Skeletal muscle cell (primary cell): ENCODE measurements around the gene UBN1.
A peak's percentile ranks its signal among the peaks of the same experiment; 100 is the strongest.
"Not testable (repeated sequence)": the region's sequence is repeated elsewhere in the genome, so short reads cannot be mapped to it uniquely, and the experiment has no call there.

Experiments used
- DNase-seq: peaks from one replicate; pipeline ENCODE4 v3.0.0-alpha.2; 2010; ENCODE audit warnings: low read depth
- H3K4me3 ChIP-seq: 2 replicates; pipeline ENCODE4 v1.5.1; 2011; ENCODE audit warnings: low read depth, mild to moderate bottlenecking, control low read depth, low read length, moderate library complexity

UBN1 gene

GRCh38 chr16:4896761-4897160 lies 49.5 kb downstream of the UBN1 start:
- H3K4me3 ChIP-seq, DNase-seq: not testable (repeated sequence)

GRCh38 chr16:4897328-4897727 lies 50.0 kb downstream of the UBN1 start:
- DNase-seq = no peak
- H3K4me3 ChIP-seq = no peak overlapping the region

- no peak overlapping the region for H3K4me3 ChIP-seq
- no peak for DNase-seq
Observed at GRCh38 chr16:4898811-4899473, 51.7 kb downstream of the UBN1 start.

GRCh38 chr16:4899474-4899846 lies 52.2 kb downstream of the UBN1 start:
- DNase-seq = no peak
- H3K4me3 ChIP-seq = no peak overlapping the region

- DNase-seq = no peak
- H3K4me3 ChIP-seq = no peak overlapping the region
Observed at GRCh38 chr16:4900036-4900435, 52.8 kb downstream of the UBN1 start.

GRCh38 chr16:4900750-4901149 lies 53.5 kb downstream of the UBN1 start:
- DNase-seq = no peak
- no peak overlapping the region for H3K4me3 ChIP-seq

GRCh38 chr16:4902038-4902437 lies 54.8 kb downstream of the UBN1 start:
- DNase-seq = no peak
- H3K4me3 ChIP-seq = no peak overlapping the region

- no peak for DNase-seq
- no peak overlapping the region for H3K4me3 ChIP-seq
Observed at GRCh38 chr16:4904108-4904941, 57.0 kb downstream of the UBN1 start.

GRCh38 chr16:4904942-4905615 lies 57.8 kb downstream of the UBN1 start:
- no peak for DNase-seq
- H3K4me3 ChIP-seq = no peak overlapping the region

- DNase-seq = no peak
- H3K4me3 ChIP-seq = no peak overlapping the region
Observed at GRCh38 chr16:4908854-4909401, 61.6 kb downstream of the UBN1 start.

- DNase-seq = no peak
- H3K4me3 ChIP-seq = no peak overlapping the region
Observed at GRCh38 chr16:4909825-4910224, 62.5 kb downstream of the UBN1 start.

- no peak overlapping the region for H3K4me3 ChIP-seq
- no peak for DNase-seq
Observed at GRCh38 chr16:4910828-4911227, 63.5 kb downstream of the UBN1 start.

- DNase-seq = no peak
Observed at GRCh38 chr16:4911970-4912386, 64.7 kb downstream of the UBN1 start.

GRCh38 chr16:4913130-4913773 lies 66.0 kb downstream of the UBN1 start:
- no peak overlapping the region for H3K4me3 ChIP-seq
- DNase-seq = no peak

More at GRCh38 chr16:4911970-4912386, 64.7 kb downstream of the UBN1 start:
- no peak overlapping the region for H3K4me3 ChIP-seq

- DNase-seq = no peak
- H3K4me3 ChIP-seq = no peak overlapping the region
Observed at GRCh38 chr16:4913774-4914525, 66.7 kb downstream of the UBN1 start.

GRCh38 chr16:4914528-4915225 lies 67.4 kb downstream of the UBN1 start:
- no peak for DNase-seq
- H3K4me3 ChIP-seq = no peak overlapping the region

GRCh38 chr16:4915226-4915761 lies 68.0 kb downstream of the UBN1 start:
- DNase-seq = peak; percentile 86
- H3K4me3 ChIP-seq = no peak overlapping the region

GRCh38 chr16:4917117-4917516 lies 69.8 kb downstream of the UBN1 start:
- H3K4me3 ChIP-seq = no peak overlapping the region
- peak; percentile 18 for DNase-seq
